Activated CD4-positive, alpha-beta T cell treated with anti-CD3 and anti-CD28 coated beads, Interleukin-2, amount 50 U/mL, for 1 hour (primary cell): ENCODE results near the gene TEN1.

ENCODE experiments used
- DNase-seq: peaks from one replicate; pipeline ENCODE4 v3.0.0-alpha.2; 2020

The TEN1 gene

GRCh38 chr17:76008208-76008607 is 29.2 kb downstream of the TEN1 start:
- no peak for DNase-seq

- DNase-seq, result no peak
Observed at GRCh38 chr17:76008630-76009425, 29.8 kb downstream of the TEN1 start.

- DNase-seq, result no peak
Observed at GRCh38 chr17:76009447-76009846, 30.4 kb downstream of the TEN1 start.

GRCh38 chr17:76009969-76010661 is 31.1 kb downstream of the TEN1 start:
- no peak for DNase-seq

- no peak for DNase-seq
Observed at GRCh38 chr17:76011951-76012350, 32.9 kb downstream of the TEN1 start.

- no peak for DNase-seq
Observed at GRCh38 chr17:76013377-76013932, 34.4 kb downstream of the TEN1 start.

- peak; percentile 73 for DNase-seq
Observed at GRCh38 chr17:76014100-76014924, 35.3 kb downstream of the TEN1 start.

GRCh38 chr17:76014925-76015261 is 35.9 kb downstream of the TEN1 start:
- no peak for DNase-seq

GRCh38 chr17:76017481-76018339 is 38.7 kb downstream of the TEN1 start:
- no peak for DNase-seq

GRCh38 chr17:76018340-76018680 is 39.3 kb downstream of the TEN1 start:
- no peak for DNase-seq

GRCh38 chr17:76018801-76019200 is 39.8 kb downstream of the TEN1 start:
- DNase-seq, result no peak

GRCh38 chr17:76019833-76020467 is 40.9 kb downstream of the TEN1 start:
- DNase-seq, result no peak

GRCh38 chr17:76022285-76022684 is 43.2 kb downstream of the TEN1 start:
- DNase-seq, result no peak

- no peak for DNase-seq
Observed at GRCh38 chr17:76022973-76023899, 44.2 kb downstream of the TEN1 start.

GRCh38 chr17:76023900-76024237 is 44.8 kb downstream of the TEN1 start:
- DNase-seq, result no peak

GRCh38 chr17:76024353-76024752 is 45.3 kb downstream of the TEN1 start:
- no peak for DNase-seq

- DNase-seq, result no peak
Observed at GRCh38 chr17:76025294-76025693, 46.3 kb downstream of the TEN1 start.

- no peak for DNase-seq
Observed at GRCh38 chr17:76026714-76027158, 47.7 kb downstream of the TEN1 start.

GRCh38 chr17:76027159-76027839 is 48.3 kb downstream of the TEN1 start, which contains the start of gene EVPL:
Gene EVPL (minus strand): TSS chr17:76027306. CDS start chr17:76027198, 108 bp downstream.
- no peak for DNase-seq
